Spinal cord (tissue), 10 donors: Measurements from ENCODE around the gene BRD3OS. TPM values are rescaled to one million over a fixed set of nuclear protein-coding genes. Genes with fewer than 3 reads are reported as not detected.

ENCODE experiments used
- DNase-seq, 6 donors: peaks; one replicate each; pipeline versions ENCODE4 v3.0.0 to v3.0.0-alpha.2; 2013 to 2015; ENCODE audit warnings: low spot score in 6 of 6, low read depth in 4 of 6
- H3K27ac ChIP-seq: one replicate; pipeline ENCODE4 v1.5.1; 2013; ENCODE audit warnings: low read depth, low read length, control low read depth
- H3K27me3 ChIP-seq: one replicate; pipeline ENCODE4 v1.6.1; 2013; ENCODE audit warnings: low read length; ENCODE audit not compliant: control insufficient read depth, insufficient read depth
- H3K36me3 ChIP-seq: one replicate; pipeline ENCODE4 v1.6.1; 2013; ENCODE audit warnings: low read length; ENCODE audit not compliant: control insufficient read depth, insufficient read depth
- H3K4me1 ChIP-seq: one replicate; pipeline ENCODE4 v1.6.1; 2013; ENCODE audit warnings: low read length; ENCODE audit not compliant: control insufficient read depth, insufficient read depth
- H3K4me3 ChIP-seq: one replicate; pipeline ENCODE4 v1.5.1; 2013; ENCODE audit warnings: low read depth, low read length, control low read depth
- H3K9me3 ChIP-seq: one replicate; pipeline ENCODE4 v1.6.1; 2013; ENCODE audit warnings: low read length; ENCODE audit not compliant: control insufficient read depth, insufficient read depth
- WGBS: methylation state at CpG from one replicate; pipeline ENCODE4 v1.1.5; 2013; ENCODE audit warnings: missing lambda C conversion rate; ENCODE audit not compliant: insufficient coverage; 5-methylcytosine and 5-hydroxymethylcytosine counted together
- polyA plus RNA-seq, 2 donors: library from polyadenylated mRNA; unstranded; fragments of 120-200 nt; gene quantifications; one replicate each; pipeline ENCODE4 v1.2.1, GENCODE V29; 2013; ENCODE audit not compliant: insufficient read length in 2 of 2
- total RNA-seq, 2 donors: library from RNA; depleted of rRNA in 1 of 2; stranded (reverse); fragments of 120-200 nt in 1 of 2; fragments of >200 nt in 1 of 2; gene quantifications; one replicate each; pipeline versions ENCODE4 v1.2.3 to v1.2.4, GENCODE V29; 2013 to 2014
- donor health status: healthy.

BRD3OS gene
- total and polyA plus RNA-seq, 4 donors = 22.4 to 56.3 (median 39.6) TPM

- H3K27ac ChIP-seq = no peak overlapping the region
- 96% methylated on average over 51 of the region's 53 CpGs for WGBS
- DNase-seq = no peak
- H3K4me1 ChIP-seq = no peaks in the 10 kb centered on the region
- H3K9me3 ChIP-seq = no peaks in the 10 kb centered on the region
- peaks cover 100% of the 10 kb centered on the region for H3K36me3 ChIP-seq
- no peak overlapping the region for H3K4me3 ChIP-seq
- H3K27me3 ChIP-seq = no peaks in the 10 kb centered on the region
These were observed 22.7 kb downstream of the BRD3OS start for GRCh38 chr9:134047868-134048581.

GRCh38 chr9:134048582-134048968 is 23.3 kb downstream of the BRD3OS start:
- Histone ChIP-seq H3K4me3 (no peak overlapping the region), H3K4me1 (no peaks in the 10 kb centered on the region), H3K9me3 (no peaks in the 10 kb centered on the region), H3K27me3 (no peaks in the 10 kb centered on the region), H3K27ac (no peak overlapping the region), H3K36me3 (peaks cover 100% of the 10 kb centered on the region)
- WGBS = 94% methylated on average over 10 of the region's 12 CpGs
- no peak for DNase-seq

DNA sequence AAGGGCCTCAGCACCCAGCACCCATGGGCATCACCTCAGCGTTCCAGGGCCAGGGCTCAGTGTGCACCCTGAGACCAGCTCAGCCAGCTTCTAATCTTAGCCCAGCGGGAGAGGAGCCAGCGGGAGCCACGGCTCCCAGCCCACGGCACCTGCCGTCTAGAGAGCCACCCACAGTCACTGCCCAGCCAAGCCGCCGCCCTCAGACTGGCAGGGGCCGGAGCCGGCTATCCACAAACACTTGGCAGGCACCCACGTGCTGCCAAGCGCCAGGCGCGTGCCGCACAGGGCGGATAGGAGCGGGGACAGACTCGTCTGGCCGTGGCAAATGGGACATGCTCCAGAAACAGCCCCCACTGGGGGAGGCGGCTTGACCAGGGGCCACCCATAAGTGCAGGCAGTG is 24.0 kb downstream of the BRD3OS start:
- Histone ChIP-seq H3K36me3 (peaks cover 100% of the 10 kb centered on the region), H3K9me3 (no peaks in the 10 kb centered on the region), H3K4me3 (no peak overlapping the region), H3K4me1 (no peaks in the 10 kb centered on the region), H3K27ac (no peak overlapping the region), H3K27me3 (no peaks in the 10 kb centered on the region)
- WGBS = 71% methylated on average over 20 of the region's 20 CpGs
- no peak for DNase-seq

DNA sequence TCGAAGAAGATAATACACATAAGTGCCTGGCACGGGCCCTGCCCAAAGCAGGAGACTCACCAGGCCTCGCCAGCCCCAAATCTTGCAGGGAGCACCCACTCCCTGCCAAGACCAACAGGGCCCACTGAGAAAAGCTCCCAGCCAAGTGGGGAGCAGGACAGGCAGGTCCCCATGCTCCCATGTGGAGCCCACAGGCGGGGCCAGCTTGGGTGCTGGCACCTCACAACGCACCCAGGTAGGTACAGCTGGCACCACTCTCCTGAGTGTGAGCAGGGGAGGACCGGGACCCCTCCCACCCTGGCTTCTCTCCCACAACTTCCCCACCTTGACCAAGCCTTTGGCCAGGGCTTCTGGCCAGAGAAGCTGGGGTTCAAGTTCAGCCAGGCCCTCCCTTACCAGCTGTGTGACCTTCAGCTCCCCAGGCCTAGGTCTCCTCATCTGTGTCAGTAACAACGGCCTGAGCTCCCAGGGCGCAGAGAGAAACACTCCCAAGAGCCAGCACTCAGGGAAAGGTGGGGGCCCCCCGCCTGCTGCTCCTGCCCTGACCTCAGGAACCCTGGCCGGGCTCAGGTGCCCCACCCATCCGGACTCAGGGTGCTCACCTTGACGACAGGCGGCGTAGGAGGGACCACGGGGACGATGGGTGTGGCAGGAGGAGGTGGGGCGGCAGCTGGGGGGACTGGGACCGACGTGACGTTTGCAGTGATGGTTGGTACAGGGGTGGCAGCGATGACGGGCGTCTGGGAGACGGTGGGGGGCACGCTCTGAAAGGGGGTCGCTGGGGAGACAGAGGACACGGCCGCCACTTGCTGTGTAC is 24.7 kb downstream of the BRD3OS start:
- WGBS = 91% methylated on average over 25 of the region's 28 CpGs
- Histone ChIP-seq H3K9me3 (no peaks in the 10 kb centered on the region), H3K36me3 (peaks cover 100% of the 10 kb centered on the region), H3K4me1 (peaks cover under 1% of the 10 kb centered on the region), H3K4me3 (no peak overlapping the region), H3K27ac (no peak overlapping the region), H3K27me3 (no peaks in the 10 kb centered on the region)
- DNase-seq = no peak

DNA sequence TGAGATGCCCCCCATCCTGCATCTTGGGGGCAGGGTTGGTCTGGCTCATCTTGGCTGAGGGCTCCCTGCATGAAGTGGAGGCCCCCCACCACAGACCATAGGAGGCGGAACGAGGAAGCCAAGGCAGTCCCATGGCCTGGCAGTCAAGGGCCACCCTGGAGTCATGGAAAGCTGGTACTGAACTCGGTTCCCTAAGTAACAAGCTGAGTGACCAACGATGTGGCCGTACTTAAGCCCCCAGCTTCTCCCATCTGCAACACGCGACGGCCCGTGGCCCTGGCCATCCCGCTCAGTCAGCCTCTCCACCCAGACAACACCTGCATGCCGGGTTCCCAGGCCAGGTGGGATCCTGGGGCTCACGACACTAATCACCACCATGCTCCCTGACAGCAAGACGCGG is 25.4 kb downstream of the BRD3OS start:
- Histone ChIP-seq H3K4me3 (no peak overlapping the region), H3K36me3 (peaks cover 100% of the 10 kb centered on the region), H3K27ac (no peak overlapping the region), H3K4me1 (peaks cover 8% of the 10 kb centered on the region), H3K9me3 (no peaks in the 10 kb centered on the region), H3K27me3 (no peaks in the 10 kb centered on the region)
- no peak for DNase-seq
- 90% methylated on average over 14 of the region's 14 CpGs for WGBS

GRCh38 chr9:134051319-134051718 is 26.0 kb downstream of the BRD3OS start:
- peaks cover 14% of the 10 kb centered on the region for H3K4me1 ChIP-seq
- no peak overlapping the region for H3K4me3 ChIP-seq
- no peak overlapping the region for H3K27ac ChIP-seq
- no peak for DNase-seq
- H3K9me3 ChIP-seq = no peaks in the 10 kb centered on the region
- no peaks in the 10 kb centered on the region for H3K27me3 ChIP-seq
- 86% methylated on average over 14 of the region's 16 CpGs for WGBS
- H3K36me3 ChIP-seq = peaks cover 100% of the 10 kb centered on the region

- Histone ChIP-seq H3K36me3 (peaks cover 100% of the 10 kb centered on the region), H3K4me1 (peaks cover 26% of the 10 kb centered on the region), H3K27me3 (no peaks in the 10 kb centered on the region), H3K4me3 (no peak overlapping the region), H3K9me3 (no peaks in the 10 kb centered on the region), H3K27ac (no peak overlapping the region)
- WGBS = 95% methylated on average over 3 of the region's 3 CpGs
- DNase-seq = no peak
These were observed 27.2 kb downstream of the BRD3OS start for GRCh38 chr9:134052491-134052890.

DNA sequence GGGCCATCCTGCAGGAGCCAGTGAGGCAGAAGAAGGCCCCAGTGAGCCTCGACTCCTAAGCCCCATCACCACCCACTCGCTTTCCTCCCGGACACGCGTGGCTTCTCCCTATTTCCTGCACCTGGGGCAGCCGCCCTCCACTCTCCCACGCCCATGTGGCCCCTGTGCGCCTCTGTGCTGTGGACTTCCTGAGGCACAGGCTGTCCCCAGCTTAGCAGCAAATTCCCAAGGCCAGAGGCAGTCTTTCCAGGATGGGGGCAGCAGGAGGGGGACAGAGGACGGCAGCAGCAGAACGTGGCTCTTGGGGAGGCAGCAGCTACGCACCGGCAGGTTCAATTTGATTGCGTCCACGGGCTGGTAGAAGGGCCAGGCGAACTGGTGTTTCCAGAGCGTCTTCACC is 27.7 kb downstream of the BRD3OS start:
- Histone ChIP-seq H3K27me3 (no peaks in the 10 kb centered on the region), H3K4me3 (no peak overlapping the region), H3K4me1 (peaks cover 30% of the 10 kb centered on the region), H3K36me3 (peaks cover 100% of the 10 kb centered on the region), H3K9me3 (no peaks in the 10 kb centered on the region), H3K27ac (no peak overlapping the region)
- WGBS = 97% methylated on average over 16 of the region's 16 CpGs
- no peak for DNase-seq

GRCh38 chr9:134053401-134053871 is 28.2 kb downstream of the BRD3OS start:
- no peaks in the 10 kb centered on the region for H3K27me3 ChIP-seq
- peaks cover 97% of the 10 kb centered on the region for H3K36me3 ChIP-seq
- peaks cover 35% of the 10 kb centered on the region for H3K4me1 ChIP-seq
- no peak overlapping the region for H3K4me3 ChIP-seq
- H3K9me3 ChIP-seq = no peaks in the 10 kb centered on the region
- 86% methylated on average over 24 of the region's 28 CpGs for WGBS
- DNase-seq = no peak
- H3K27ac ChIP-seq = no peak overlapping the region
